GM19099 (cell line): Measurements from ENCODE around the gene CTTNBP2.

Source experiments
- POLR2A ChIP-seq: IDR thresholded peaks from 3 replicates; pipeline ENCODE4 v1.6.1; 2011; ENCODE audit warnings: low read depth; ENCODE audit not compliant: insufficient read length; ENCODE audit errors: extremely low read depth

Gene CTTNBP2

DNA sequence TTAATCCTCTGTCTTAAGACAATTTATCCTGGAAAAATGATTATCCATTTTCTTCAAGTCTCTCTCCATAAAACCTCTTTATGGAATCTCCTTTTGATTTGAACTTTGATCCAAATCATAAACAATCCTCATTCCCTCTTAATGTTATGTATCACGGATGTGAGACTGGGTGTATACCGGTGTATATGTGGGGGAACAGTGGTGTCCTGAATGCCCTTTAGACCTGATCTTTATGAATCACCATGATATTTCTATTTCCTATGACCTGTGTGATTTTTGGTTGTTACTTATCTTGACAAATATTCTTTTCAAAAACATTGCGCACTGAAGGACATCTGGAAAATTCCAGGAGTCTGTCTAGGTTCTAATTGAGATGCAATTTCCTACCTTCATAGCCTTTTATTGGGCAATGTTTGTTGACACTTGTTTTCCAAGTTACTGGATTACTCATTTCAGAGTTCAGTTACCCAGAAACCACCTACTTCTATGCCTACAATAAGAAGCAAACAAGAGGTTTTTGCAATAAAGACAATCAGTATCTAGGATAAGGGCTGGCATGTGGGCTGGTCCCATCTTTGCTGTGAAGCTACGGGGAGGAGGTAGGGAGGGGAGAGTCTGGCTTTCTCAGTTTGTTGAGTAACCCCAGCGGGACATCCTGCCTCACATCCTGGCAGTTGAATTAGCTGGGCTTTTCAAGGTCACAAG is 190.4 kb downstream of the CTTNBP2 start:
- TF ChIP-seq POLR2A: no peak

- TF ChIP-seq POLR2A: no peak
Measured at GRCh38 chr7:117679120-117679519, 194.1 kb downstream of the CTTNBP2 start.

DNA sequence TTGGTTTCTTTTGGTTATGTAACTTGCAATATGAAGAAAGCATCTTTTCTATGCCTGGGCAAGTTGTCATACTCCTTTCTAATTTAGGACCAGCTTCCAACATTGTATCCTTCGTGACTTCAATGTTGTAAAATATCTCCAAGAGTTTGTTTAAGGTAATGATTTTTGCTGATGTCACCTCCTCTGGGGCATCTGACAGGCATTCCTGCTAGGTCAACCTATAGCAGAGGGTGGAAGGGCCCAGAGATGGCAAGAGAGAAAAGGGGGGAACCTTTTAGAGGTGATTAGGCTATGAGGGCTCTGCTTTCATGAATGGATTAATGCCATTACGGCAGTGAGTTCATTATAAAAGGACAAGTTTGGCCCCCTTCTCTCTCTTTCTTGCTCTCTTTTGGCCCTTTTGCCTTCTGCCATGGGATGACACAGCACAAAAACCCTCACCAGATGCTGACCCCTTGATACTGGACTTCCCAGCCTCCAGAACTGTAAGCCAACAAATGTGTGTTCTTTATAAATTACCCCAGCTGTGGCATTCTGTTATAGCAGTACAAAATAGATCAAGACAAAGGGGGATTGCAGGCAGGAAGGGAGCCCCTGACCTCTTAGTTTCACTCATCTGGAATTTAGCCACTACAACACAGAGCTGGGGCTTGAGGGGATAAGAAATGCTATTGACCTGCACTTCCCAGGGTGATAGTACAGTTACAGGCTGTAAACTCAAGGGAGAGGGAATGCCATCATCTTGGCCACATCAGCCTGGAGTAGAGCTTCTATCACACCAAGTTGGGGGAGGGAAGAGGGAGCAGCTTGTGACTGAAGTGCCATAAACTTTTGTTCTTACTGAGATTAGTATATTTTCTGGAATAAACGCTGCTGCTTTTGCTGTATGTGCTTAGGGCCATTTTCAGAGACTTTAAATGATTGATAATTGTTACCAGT is 197.5 kb downstream of the CTTNBP2 start:
- no peak for TF ChIP-seq POLR2A

- no peak for TF ChIP-seq POLR2A
Measured at GRCh38 chr7:117674617-117675016, 198.6 kb downstream of the CTTNBP2 start.

- TF ChIP-seq POLR2A: no peak
Measured at GRCh38 chr7:117673839-117674238, 199.4 kb downstream of the CTTNBP2 start.

- no peak for TF ChIP-seq POLR2A
Measured at GRCh38 chr7:117673367-117673766, 199.9 kb downstream of the CTTNBP2 start.

GRCh38 chr7:117672453-117672852 is 200.8 kb downstream of the CTTNBP2 start:
- no peak for TF ChIP-seq POLR2A

- no peak for TF ChIP-seq POLR2A
Measured at GRCh38 chr7:117669818-117670217, 203.4 kb downstream of the CTTNBP2 start.

DNA sequence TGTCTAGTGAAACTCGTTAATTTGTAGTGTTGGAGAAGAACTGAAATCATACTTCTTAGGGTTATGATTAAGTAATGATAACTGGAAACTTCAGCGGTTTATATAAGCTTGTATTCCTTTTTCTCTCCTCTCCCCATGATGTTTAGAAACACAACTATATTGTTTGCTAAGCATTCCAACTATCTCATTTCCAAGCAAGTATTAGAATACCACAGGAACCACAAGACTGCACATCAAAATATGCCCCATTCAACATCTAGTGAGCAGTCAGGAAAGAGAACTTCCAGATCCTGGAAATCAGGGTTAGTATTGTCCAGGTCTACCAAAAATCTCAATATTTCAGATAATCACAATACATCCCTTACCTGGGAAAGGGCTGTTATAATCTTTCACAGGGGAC is 205.8 kb downstream of the CTTNBP2 start:
- no peak for TF ChIP-seq POLR2A

DNA sequence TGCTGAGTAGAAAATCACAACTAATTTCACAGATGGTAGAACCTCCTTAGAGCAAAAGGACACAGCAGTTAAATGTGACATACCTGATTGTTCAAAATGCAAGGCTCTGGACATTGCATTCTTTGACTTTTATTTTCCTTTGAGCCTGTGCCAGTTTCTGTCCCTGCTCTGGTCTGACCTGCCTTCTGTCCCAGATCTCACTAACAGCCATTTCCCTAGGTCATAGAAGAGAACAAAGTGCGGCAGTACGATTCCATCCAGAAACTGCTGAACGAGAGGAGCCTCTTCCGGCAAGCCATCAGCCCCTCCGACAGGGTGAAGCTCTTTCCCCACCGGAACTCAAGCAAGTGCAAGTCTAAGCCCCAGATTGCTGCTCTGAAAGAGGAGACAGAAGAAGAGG is 206.6 kb downstream of the CTTNBP2 start:
- no peak for TF ChIP-seq POLR2A

GRCh38 chr7:117666031-117666430 is 207.2 kb downstream of the CTTNBP2 start:
- no peak for TF ChIP-seq POLR2A

- TF ChIP-seq POLR2A: no peak
Measured at GRCh38 chr7:117665368-117665767, 207.9 kb downstream of the CTTNBP2 start.

- TF ChIP-seq POLR2A: no peak
Measured at GRCh38 chr7:117664047-117664446, 209.2 kb downstream of the CTTNBP2 start.

DNA sequence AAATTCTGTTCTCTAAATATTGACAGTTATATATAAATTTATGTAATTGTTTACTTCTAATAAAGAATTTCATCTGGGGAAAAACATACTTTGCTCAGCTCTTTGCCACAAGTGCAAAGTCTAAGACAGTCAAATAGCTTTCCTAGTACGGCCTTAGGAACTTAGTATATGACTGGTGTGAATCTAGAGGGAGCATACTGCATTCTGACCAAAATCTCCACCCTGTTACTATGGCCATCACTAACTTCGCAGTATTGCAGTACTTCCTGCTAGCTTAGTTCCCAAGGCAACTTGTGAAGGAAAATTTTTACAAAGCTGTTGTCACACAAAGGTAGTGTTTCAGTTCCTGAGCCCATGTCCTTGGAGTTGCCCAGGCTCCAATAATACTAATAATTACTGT is 211.9 kb downstream of the CTTNBP2 start:
- TF ChIP-seq POLR2A: no peak
